ENCODE data around the gene UCP3.
A peak's percentile ranks its signal among the peaks of the same experiment; 100 is the strongest.

UCP3 gene

DNA sequence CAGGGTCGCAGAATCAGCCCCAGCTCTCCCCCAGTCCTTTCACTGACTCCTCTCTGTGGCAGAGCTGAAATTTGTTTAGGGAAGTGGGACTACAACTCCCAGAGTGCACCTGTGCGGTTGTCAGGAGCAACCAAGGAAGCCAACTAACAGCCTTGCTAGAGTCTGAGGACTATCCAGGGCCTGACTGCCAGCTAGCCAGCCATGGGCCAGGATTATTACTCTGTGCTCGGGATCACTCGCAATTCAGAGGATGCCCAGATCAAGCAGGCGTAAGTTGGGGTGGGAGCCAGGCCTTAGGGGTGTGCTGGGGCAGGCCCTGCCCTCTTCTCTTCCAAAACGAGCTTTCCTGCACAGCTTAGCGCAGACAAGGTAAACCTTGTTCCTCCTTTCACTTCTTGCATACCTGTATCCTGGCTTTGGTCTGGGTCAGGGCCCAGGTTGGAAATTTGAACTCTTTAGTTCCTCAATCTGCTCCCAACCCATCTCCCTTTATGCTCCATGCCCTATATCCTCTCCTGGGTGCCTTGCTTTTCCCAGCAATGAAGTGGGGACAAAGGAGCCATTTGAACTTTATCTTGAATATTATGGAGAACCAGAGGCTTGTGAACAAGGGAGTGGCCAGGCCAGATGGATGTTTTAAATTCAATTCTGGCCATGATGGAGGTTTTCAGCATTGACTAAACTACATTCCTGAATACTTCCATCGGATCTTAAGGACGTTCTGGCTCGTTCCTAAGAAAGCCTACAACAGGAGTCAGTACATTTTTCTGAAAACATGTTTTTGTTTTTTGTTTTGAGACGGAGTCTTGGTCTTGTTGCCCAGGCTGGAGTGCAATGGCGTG, 57.8 kb downstream of the UCP3 start, which contains the start of gene DNAJB13:
DNAJB13 (plus strand) TSS at position 158 of the 842 bp plus-strand sequence; CDS start at position 202, 44 bp downstream.
- DNase-seq: peak in 1 of 14 donors; percentile 8

Data from C1 segment of cervical spinal cord (tissue), 14 donors.